SJSA1 (cell line): ENCODE data around the gene RALGPS1. TPM values are rescaled to one million over a fixed set of nuclear protein-coding genes. Genes with fewer than 3 reads are reported as not detected.

ENCODE experiments used
- DNase-seq, 2 experiments: peaks; one replicate each; pipeline ENCODE4 v3.0.0-alpha.2; 2015 to 2020; ENCODE audit warnings: low spot score in 2 of 2, low read depth in 1 of 2
- H3K27ac ChIP-seq: fragments of 250-450 bp; sonication (Bioruptor Pico); 2 replicates; pipeline ENCODE4 v1.5.1; 2020; ENCODE audit warnings: mild to moderate bottlenecking, moderate library complexity
- H3K27me3 ChIP-seq: fragments of 250-450 bp; sonication (Bioruptor Pico); replicated peaks from 2 replicates; pipeline ENCODE4 v1.5.1; 2020; ENCODE audit warnings: mild to moderate bottlenecking, moderate library complexity
- H3K36me3 ChIP-seq: fragments of 250-450 bp; sonication (Bioruptor Pico); 2 replicates; pipeline ENCODE4 v1.5.1; 2020; ENCODE audit warnings: mild to moderate bottlenecking
- H3K4me1 ChIP-seq: fragments of 250-450 bp; sonication (Bioruptor Pico); replicated peaks from 2 replicates; pipeline ENCODE4 v1.6.1; 2021; ENCODE audit warnings: mild to moderate bottlenecking
- H3K4me3 ChIP-seq: fragments of 250-450 bp; sonication (Bioruptor Pico); 2 replicates; pipeline ENCODE4 v1.5.1; 2020; ENCODE audit warnings: mild to moderate bottlenecking
- H3K9me3 ChIP-seq: fragments of 250-450 bp; sonication (Bioruptor Pico); replicated peaks from 2 replicates; pipeline ENCODE4 v1.5.1; 2020; ENCODE audit warnings: mild to moderate bottlenecking
- total RNA-seq: library from RNA; depleted of rRNA; stranded (reverse); fragments of >200 nt; shearing (Covaris generic); gene quantifications from 2 replicates; pipeline ENCODE4 v1.2.3, GENCODE V29; 2014

RALGPS1 gene
- total RNA-seq, 1 experiment from 2014 or later, result 2.4 TPM

GRCh38 chr9:127252410-127253318 lies 338.1 kb downstream of the RALGPS1 start:
- no peaks in the 10 kb centered on the region for H3K27me3 ChIP-seq

GRCh38 chr9:127253446-127253845 lies 338.9 kb downstream of the RALGPS1 start:
- Histone ChIP-seq H3K4me1 (no peaks in the 10 kb centered on the region), H3K27ac (no peak overlapping the region), H3K4me3 (no peak overlapping the region), H3K27me3 (no peaks in the 10 kb centered on the region), H3K36me3 (no peaks in the 10 kb centered on the region), H3K9me3 (no peaks in the 10 kb centered on the region)
- no peak for DNase-seq

More at GRCh38 chr9:127252410-127253318, 338.1 kb downstream of the RALGPS1 start:
- H3K36me3 ChIP-seq, result no peaks in the 10 kb centered on the region
- no peaks in the 10 kb centered on the region for H3K9me3 ChIP-seq
- H3K4me3 ChIP-seq, result no peak overlapping the region
- no peak overlapping the region for H3K27ac ChIP-seq
- no peak for DNase-seq
- no peaks in the 10 kb centered on the region for H3K4me1 ChIP-seq

GRCh38 chr9:127255692-127256091 lies 341.1 kb downstream of the RALGPS1 start:
- no peak for DNase-seq
- Histone ChIP-seq H3K4me1 (no peaks in the 10 kb centered on the region), H3K27ac (no peak overlapping the region), H3K4me3 (no peak overlapping the region), H3K36me3 (no peaks in the 10 kb centered on the region), H3K9me3 (no peaks in the 10 kb centered on the region), H3K27me3 (no peaks in the 10 kb centered on the region)

GRCh38 chr9:127256324-127256723 lies 341.7 kb downstream of the RALGPS1 start:
- DNase-seq, result no peak
- H3K27ac ChIP-seq, result no peak overlapping the region
- no peaks in the 10 kb centered on the region for H3K36me3 ChIP-seq
- no peaks in the 10 kb centered on the region for H3K27me3 ChIP-seq
- no peak overlapping the region for H3K4me3 ChIP-seq
- H3K4me1 ChIP-seq, result no peaks in the 10 kb centered on the region
- no peaks in the 10 kb centered on the region for H3K9me3 ChIP-seq

GRCh38 chr9:127258606-127259471 lies 344.3 kb downstream of the RALGPS1 start:
- no peak overlapping the region for H3K4me3 ChIP-seq
- H3K9me3 ChIP-seq, result no peaks in the 10 kb centered on the region
- no peak overlapping the region for H3K27ac ChIP-seq
- H3K4me1 ChIP-seq, result no peaks in the 10 kb centered on the region
- no peak for DNase-seq
- H3K27me3 ChIP-seq, result no peaks in the 10 kb centered on the region
- H3K36me3 ChIP-seq, result no peaks in the 10 kb centered on the region

GRCh38 chr9:127262602-127263001 lies 348.0 kb downstream of the RALGPS1 start:
- no peak for DNase-seq
- Histone ChIP-seq H3K4me1 (no peaks in the 10 kb centered on the region), H3K27me3 (no peaks in the 10 kb centered on the region), H3K27ac (no peak overlapping the region), H3K36me3 (no peaks in the 10 kb centered on the region), H3K9me3 (no peaks in the 10 kb centered on the region), H3K4me3 (no peak overlapping the region)

GRCh38 chr9:127263237-127263636 lies 348.7 kb downstream of the RALGPS1 start:
- H3K9me3 ChIP-seq, result no peaks in the 10 kb centered on the region
- no peak overlapping the region for H3K27ac ChIP-seq
- H3K27me3 ChIP-seq, result no peaks in the 10 kb centered on the region
- no peaks in the 10 kb centered on the region for H3K4me1 ChIP-seq
- no peak for DNase-seq
- H3K36me3 ChIP-seq, result no peaks in the 10 kb centered on the region
- H3K4me3 ChIP-seq, result no peak overlapping the region

- DNase-seq, result no peak
- Histone ChIP-seq H3K9me3 (no peaks in the 10 kb centered on the region), H3K27ac (no peak overlapping the region)
These were observed 349.1 kb downstream of the RALGPS1 start for GRCh38 chr9:127263664-127264063.

GRCh38 chr9:127264462-127265219 lies 350.1 kb downstream of the RALGPS1 start, which contains the start of gene GARNL3:
TSS of gene GARNL3 (plus strand) at chr9:127264774. CDS start at chr9:127264878, 104 bp downstream.
- H3K9me3 ChIP-seq, result no peaks in the 10 kb centered on the region
- no peak for DNase-seq
- no peak within 1 kb of the TSS for H3K27ac ChIP-seq

More at GRCh38 chr9:127263664-127264063, 349.1 kb downstream of the RALGPS1 start:
- Histone ChIP-seq H3K36me3 (no peaks in the 10 kb centered on the region), H3K27me3 (no peaks in the 10 kb centered on the region), H3K4me1 (no peaks in the 10 kb centered on the region), H3K4me3 (no peak overlapping the region)

GRCh38 chr9:127267793-127268525 lies 353.4 kb downstream of the RALGPS1 start:
- no peak for DNase-seq
- H3K27me3 ChIP-seq, result no peaks in the 10 kb centered on the region
- no peak overlapping the region for H3K4me3 ChIP-seq
- H3K27ac ChIP-seq, result no peak overlapping the region
- H3K9me3 ChIP-seq, result no peaks in the 10 kb centered on the region
- no peaks in the 10 kb centered on the region for H3K4me1 ChIP-seq
- H3K36me3 ChIP-seq, result no peaks in the 10 kb centered on the region

More at GRCh38 chr9:127264462-127265219, 350.1 kb downstream of the RALGPS1 start, which contains the start of gene GARNL3:
- no peaks in the 10 kb centered on the region for H3K36me3 ChIP-seq
- H3K27me3 ChIP-seq, result no peaks in the 10 kb centered on the region
- H3K4me3 ChIP-seq, result no peak within 1 kb of the TSS
- no peaks in the 10 kb centered on the region for H3K4me1 ChIP-seq

- Histone ChIP-seq H3K27me3 (no peaks in the 10 kb centered on the region), H3K27ac (no peak overlapping the region), H3K4me3 (no peak overlapping the region), H3K4me1 (no peaks in the 10 kb centered on the region), H3K9me3 (no peaks in the 10 kb centered on the region), H3K36me3 (no peaks in the 10 kb centered on the region)
- no peak for DNase-seq
These were observed 354.9 kb downstream of the RALGPS1 start for GRCh38 chr9:127269449-127269848.
